ENCODE measurements around the gene SLC8A1.

The SLC8A1 gene

GRCh38 chr2:40420478-40420877 lies 31.4 kb downstream of the SLC8A1 start:
- no peak for DNase-seq (ENCODE audit: low spot score)

GRCh38 chr2:40419364-40419762 lies 32.5 kb downstream of the SLC8A1 start:
- DNase-seq (ENCODE audit: low spot score): no peak

- DNase-seq (ENCODE audit: low spot score): no peak
Measured at GRCh38 chr2:40418614-40419363, 33.1 kb downstream of the SLC8A1 start.

GRCh38 chr2:40416486-40416885 lies 35.4 kb downstream of the SLC8A1 start:
- DNase-seq (ENCODE audit: low spot score): no peak

GRCh38 chr2:40415391-40415790 lies 36.5 kb downstream of the SLC8A1 start:
- no peak for DNase-seq (ENCODE audit: low spot score)

GRCh38 chr2:40412456-40412855 lies 39.4 kb downstream of the SLC8A1 start:
- no peak for DNase-seq (ENCODE audit: low spot score)

- no peak for DNase-seq (ENCODE audit: low spot score)
Measured at GRCh38 chr2:40410695-40411094, 41.2 kb downstream of the SLC8A1 start.

GRCh38 chr2:40409734-40410133 lies 42.2 kb downstream of the SLC8A1 start:
- DNase-seq (ENCODE audit: low spot score): no peak

GRCh38 chr2:40406485-40407289 lies 45.2 kb downstream of the SLC8A1 start:
- no peak for DNase-seq (ENCODE audit: low spot score)

GRCh38 chr2:40405465-40405864 lies 46.4 kb downstream of the SLC8A1 start:
- DNase-seq (ENCODE audit: low spot score): no peak

GRCh38 chr2:40404517-40404916 lies 47.4 kb downstream of the SLC8A1 start:
- no peak for DNase-seq (ENCODE audit: low spot score)

GRCh38 chr2:40403233-40403836 lies 48.6 kb downstream of the SLC8A1 start:
- no peak for DNase-seq (ENCODE audit: low spot score)

- DNase-seq (ENCODE audit: low spot score): no peak
Measured at GRCh38 chr2:40401896-40402295, 50.0 kb downstream of the SLC8A1 start.

- DNase-seq (ENCODE audit: low spot score): no peak
Measured at GRCh38 chr2:40400336-40400953, 51.4 kb downstream of the SLC8A1 start.

- DNase-seq (ENCODE audit: low spot score): no peak
Measured at GRCh38 chr2:40397765-40398164, 54.1 kb downstream of the SLC8A1 start.

- DNase-seq (ENCODE audit: low spot score): no peak
Measured at GRCh38 chr2:40396124-40396523, 55.8 kb downstream of the SLC8A1 start.

- DNase-seq (ENCODE audit: low spot score): no peak
Measured at GRCh38 chr2:40395169-40396073, 56.5 kb downstream of the SLC8A1 start.

- no peak for DNase-seq (ENCODE audit: low spot score)
Measured at GRCh38 chr2:40394597-40394996, 57.3 kb downstream of the SLC8A1 start.

- DNase-seq (ENCODE audit: low spot score): no peak
Measured at GRCh38 chr2:40394031-40394430, 57.9 kb downstream of the SLC8A1 start.

- no peak for DNase-seq (ENCODE audit: low spot score)
Measured at GRCh38 chr2:40388161-40388560, 63.7 kb downstream of the SLC8A1 start.

GRCh38 chr2:40386177-40386576 lies 65.7 kb downstream of the SLC8A1 start:
- no peak for DNase-seq (ENCODE audit: low spot score)

GRCh38 chr2:40384714-40385113 lies 67.2 kb downstream of the SLC8A1 start:
- DNase-seq (ENCODE audit: low spot score): no peak

Measured in iPS-NIHi11 (cell line).